ENCODE data around the gene ANKRD31.

- no peak for TF ChIP-seq POLR2A (IDR thresholded peaks at IDR 0.05)
- no peak for TF ChIP-seq CTCF (IDR thresholded peaks at IDR 0.05)
Measured at GRCh38 chr5:75047356-75047755, 189.3 kb downstream of the ANKRD31 start.
